SK-N-SH treated with all-trans-retinoic acid at 6 μM for 48 hours (cell line): ENCODE data around the gene PPCS.
"Not testable (repeated sequence)": the region's sequence is repeated elsewhere in the genome, so short reads cannot be mapped to it uniquely, and the experiment has no call there.

Source experiments
- ATAC-seq: fragments of 200-7000 bp; cut with Tn5 transposase; 3 replicates; pipeline ENCODE4 v1.9.1; 2020; ENCODE audit warnings: mild to moderate bottlenecking, moderate library complexity
- BACH2 ChIP-seq: fragments of 250-450 bp; sonication (Bioruptor Pico); IDR thresholded peaks from 2 replicates; pipeline ENCODE4 v1.9.0; 2021; ENCODE audit warnings: mild to moderate bottlenecking, borderline replicate concordance
- CREB5 ChIP-seq: fragments of 250-450 bp; sonication (Bioruptor Pico); IDR thresholded peaks from 2 replicates; pipeline ENCODE4 v1.5.1; 2020; ENCODE audit warnings: low read depth, mild to moderate bottlenecking, moderate library complexity
- CSDC2 ChIP-seq: fragments of 250-450 bp; sonication (Bioruptor Pico); IDR thresholded peaks from 2 replicates; pipeline ENCODE4 v1.5.0; 2020; ENCODE audit warnings: mild to moderate bottlenecking, moderate library complexity
- CSRNP3 ChIP-seq: fragments of 250-450 bp; sonication (Bioruptor Pico); IDR thresholded peaks from 2 replicates; pipeline ENCODE4 v1.5.1; 2021; ENCODE audit warnings: mild to moderate bottlenecking, moderate library complexity
- ESRRG ChIP-seq: fragments of 250-450 bp; sonication (Bioruptor Pico); IDR thresholded peaks from 2 replicates; pipeline ENCODE4 v1.6.1; 2021; ENCODE audit warnings: mild to moderate bottlenecking
- GLIS3 ChIP-seq: fragments of 250-450 bp; sonication (Bioruptor Pico); IDR thresholded peaks from 2 replicates; pipeline ENCODE4 v1.5.0; 2020; ENCODE audit warnings: mild to moderate bottlenecking, moderate library complexity
- ISL1 ChIP-seq: fragments of 250-450 bp; sonication (Bioruptor Pico); IDR thresholded peaks from 2 replicates; pipeline ENCODE4 v2.1.2; 2022; ENCODE audit warnings: mild to moderate bottlenecking, moderate library complexity
- OSR1 ChIP-seq: fragments of 250-450 bp; sonication (Bioruptor Pico); IDR thresholded peaks from 2 replicates; pipeline ENCODE4 v1.8.0; 2022; ENCODE audit warnings: moderate library complexity, mild to moderate bottlenecking, inconsistent platforms
- PATZ1 ChIP-seq: fragments of 250-450 bp; sonication (Bioruptor Pico); IDR thresholded peaks from 2 replicates; pipeline ENCODE4 v1.8.0; 2020; ENCODE audit warnings: mild to moderate bottlenecking, moderate library complexity, borderline replicate concordance
- POU6F1 ChIP-seq: fragments of 250-450 bp; sonication (Bioruptor Pico); IDR thresholded peaks from 2 replicates; pipeline ENCODE4 v1.8.0; 2021; ENCODE audit warnings: low read depth, mild to moderate bottlenecking, moderate library complexity, borderline replicate concordance
- RARB ChIP-seq: fragments of 250-450 bp; sonication (Bioruptor Pico); IDR thresholded peaks from 2 replicates; pipeline ENCODE4 v1.8.0; 2021; ENCODE audit warnings: mild to moderate bottlenecking, moderate library complexity
- SNAI2 ChIP-seq: fragments of 250-450 bp; sonication (Bioruptor Pico); IDR thresholded peaks from 2 replicates; pipeline ENCODE4 v1.5.0; 2020; ENCODE audit warnings: mild to moderate bottlenecking, moderate library complexity
- TCF4 ChIP-seq: fragments of 250-450 bp; sonication (Bioruptor Pico); IDR thresholded peaks from 2 replicates; pipeline ENCODE4 v1.8.0; 2021; ENCODE audit warnings: mild to moderate bottlenecking, moderate library complexity, borderline replicate concordance
- TOX ChIP-seq: fragments of 250-450 bp; sonication (Bioruptor Pico); IDR thresholded peaks from 2 replicates; pipeline ENCODE4 v1.8.0; 2021; ENCODE audit warnings: mild to moderate bottlenecking, moderate library complexity, borderline replicate concordance
- TSHZ2 ChIP-seq: fragments of 250-450 bp; sonication (Bioruptor Pico); IDR thresholded peaks from 2 replicates; pipeline ENCODE4 v1.5.0; 2020; ENCODE audit warnings: mild to moderate bottlenecking, moderate library complexity
- ZC3H10 ChIP-seq: fragments of 250-450 bp; sonication (Bioruptor Pico); IDR thresholded peaks from 2 replicates; pipeline ENCODE4 v1.5.1; 2021; ENCODE audit warnings: mild to moderate bottlenecking, moderate library complexity
- ZFP3 ChIP-seq: fragments of 250-450 bp; sonication (Bioruptor Pico); IDR thresholded peaks from 2 replicates; pipeline ENCODE4 v1.5.0; 2020; ENCODE audit warnings: mild to moderate bottlenecking, moderate library complexity
- ZFP30 ChIP-seq: fragments of 450-650 bp; formaldehyde crosslinking; IDR thresholded peaks from 2 replicates; pipeline ENCODE4 v1.5.0; 2022; ENCODE audit warnings: mild to moderate bottlenecking, moderate library complexity
- ZNF565 ChIP-seq: fragments of 450-650 bp; formaldehyde crosslinking; conservative IDR thresholded peaks from 2 replicates; pipeline ENCODE4 v1.5.0; 2020; ENCODE audit warnings: low read depth, mild to moderate bottlenecking, moderate library complexity
- ZNF70 ChIP-seq: fragments of 450-650 bp; formaldehyde crosslinking; IDR thresholded peaks from 2 replicates; pipeline ENCODE4 v1.5.0; 2020; ENCODE audit warnings: mild to moderate bottlenecking, moderate library complexity

Gene PPCS

GRCh38 chr1:42469727-42470126, 13.4 kb downstream of the PPCS start:
- no peak for TF ChIP-seq BACH2 (CRISPR knock-in tag)
- TF ChIP-seq TOX (CRISPR knock-in tag), result no peak
- no peak for TF ChIP-seq RARB (CRISPR knock-in tag)
- no peak for TF ChIP-seq CREB5 (CRISPR knock-in tag)
- TF ChIP-seq ZFP3, result no peak
- TF ChIP-seq TCF4 (CRISPR knock-in tag), result no peak
- TF ChIP-seq CSDC2 (CRISPR knock-in tag), result no peak
- TF ChIP-seq TSHZ2 (CRISPR knock-in tag), result no peak
- no peak for TF ChIP-seq GLIS3 (CRISPR knock-in tag)
- no peak for TF ChIP-seq PATZ1
- no peak for TF ChIP-seq POU6F1 (CRISPR knock-in tag)
- no peak for TF ChIP-seq ZNF70
- no peak for TF ChIP-seq SNAI2 (CRISPR knock-in tag)
- no peak for TF ChIP-seq CSRNP3 (CRISPR knock-in tag)
- TF ChIP-seq ISL1 (CRISPR knock-in tag), result no peak
- no peak for TF ChIP-seq ZC3H10 (CRISPR knock-in tag)
- TF ChIP-seq ESRRG (CRISPR knock-in tag), result no peak
- no peak for TF ChIP-seq OSR1 (CRISPR knock-in tag)
- TF ChIP-seq ZNF565, result no peak
- no peak for TF ChIP-seq ZFP30
- TF ChIP-seq, all 23 proteins: peak for 0
- no peak for ATAC-seq

GRCh38 chr1:42476605-42477004, 20.3 kb downstream of the PPCS start:
- no peak for ATAC-seq

GRCh38 chr1:42477354-42477753, 21.0 kb downstream of the PPCS start:
- ATAC-seq, result not testable (repeated sequence)

More at GRCh38 chr1:42476605-42477004, 20.3 kb downstream of the PPCS start:
- TF ChIP-seq ZFP3 (no peak), ZNF70 (no peak), CSRNP3 (CRISPR knock-in tag) (no peak)
